NB4 (cell line): ENCODE results near the gene ZSCAN29.
"Not testable (repeated sequence)": the region's sequence is repeated elsewhere in the genome, so short reads cannot be mapped to it uniquely, and the experiment has no call there.

Experiments used
- DNase-seq: peaks from one replicate; pipeline ENCODE4 v3.0.0; 2010; ENCODE audit warnings: low read depth
- H3K4me3 ChIP-seq: one replicate; pipeline ENCODE4 v1.5.1; 2011; ENCODE audit warnings: mild to moderate bottlenecking, low read depth, low read length, moderate library complexity
- MYC ChIP-seq: IDR thresholded peaks from 2 replicates; pipeline ENCODE4 v1.6.1; 2011; ENCODE audit warnings: low read depth, low read length
- POLR2A ChIP-seq: IDR thresholded peaks from 2 replicates; pipeline ENCODE4 v1.6.1; 2011; ENCODE audit warnings: mild to moderate bottlenecking; ENCODE audit not compliant: insufficient read length; ENCODE audit errors: extremely low read depth
- TF ChIP-seq, protein P1 (sequence below): IDR thresholded peaks from one replicate; pipeline ENCODE4 v1.5.1; 2012; ENCODE audit warnings: low read depth, low read length
- TF ChIP-seq, protein P2 (sequence below): IDR thresholded peaks from 2 replicates; pipeline ENCODE4 v1.6.1; 2011; ENCODE audit warnings: low read depth, low read length

Gene ZSCAN29

GRCh38 chr15:43408789-43409188 lies 37.9 kb upstream of the ZSCAN29 start:
- TF ChIP-seq, protein P1, sequence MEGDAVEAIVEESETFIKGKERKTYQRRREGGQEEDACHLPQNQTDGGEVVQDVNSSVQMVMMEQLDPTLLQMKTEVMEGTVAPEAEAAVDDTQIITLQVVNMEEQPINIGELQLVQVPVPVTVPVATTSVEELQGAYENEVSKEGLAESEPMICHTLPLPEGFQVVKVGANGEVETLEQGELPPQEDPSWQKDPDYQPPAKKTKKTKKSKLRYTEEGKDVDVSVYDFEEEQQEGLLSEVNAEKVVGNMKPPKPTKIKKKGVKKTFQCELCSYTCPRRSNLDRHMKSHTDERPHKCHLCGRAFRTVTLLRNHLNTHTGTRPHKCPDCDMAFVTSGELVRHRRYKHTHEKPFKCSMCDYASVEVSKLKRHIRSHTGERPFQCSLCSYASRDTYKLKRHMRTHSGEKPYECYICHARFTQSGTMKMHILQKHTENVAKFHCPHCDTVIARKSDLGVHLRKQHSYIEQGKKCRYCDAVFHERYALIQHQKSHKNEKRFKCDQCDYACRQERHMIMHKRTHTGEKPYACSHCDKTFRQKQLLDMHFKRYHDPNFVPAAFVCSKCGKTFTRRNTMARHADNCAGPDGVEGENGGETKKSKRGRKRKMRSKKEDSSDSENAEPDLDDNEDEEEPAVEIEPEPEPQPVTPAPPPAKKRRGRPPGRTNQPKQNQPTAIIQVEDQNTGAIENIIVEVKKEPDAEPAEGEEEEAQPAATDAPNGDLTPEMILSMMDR: no peak
- TF ChIP-seq, protein P2, sequence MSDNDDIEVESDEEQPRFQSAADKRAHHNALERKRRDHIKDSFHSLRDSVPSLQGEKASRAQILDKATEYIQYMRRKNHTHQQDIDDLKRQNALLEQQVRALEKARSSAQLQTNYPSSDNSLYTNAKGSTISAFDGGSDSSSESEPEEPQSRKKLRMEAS: no peak
- TF ChIP-seq POLR2A: no peak
- no peak for TF ChIP-seq MYC
- no peak overlapping the region for H3K4me3 ChIP-seq
- no peak for DNase-seq

GRCh38 chr15:43406808-43407207 lies 36.0 kb upstream of the ZSCAN29 start:
- TF ChIP-seq POLR2A (no peak), MYC (no peak)
- TF ChIP-seq, protein P2: no peak
- TF ChIP-seq, protein P1: no peak
- H3K4me3 ChIP-seq: no peak overlapping the region
- no peak for DNase-seq

GRCh38 chr15:43406189-43406588 lies 35.3 kb upstream of the ZSCAN29 start:
- TF ChIP-seq, protein P2: no peak
- no peak for TF ChIP-seq MYC
- no peak for TF ChIP-seq POLR2A
- TF ChIP-seq, protein P1: no peak
- DNase-seq: no peak
- no peak overlapping the region for H3K4me3 ChIP-seq

DNA sequence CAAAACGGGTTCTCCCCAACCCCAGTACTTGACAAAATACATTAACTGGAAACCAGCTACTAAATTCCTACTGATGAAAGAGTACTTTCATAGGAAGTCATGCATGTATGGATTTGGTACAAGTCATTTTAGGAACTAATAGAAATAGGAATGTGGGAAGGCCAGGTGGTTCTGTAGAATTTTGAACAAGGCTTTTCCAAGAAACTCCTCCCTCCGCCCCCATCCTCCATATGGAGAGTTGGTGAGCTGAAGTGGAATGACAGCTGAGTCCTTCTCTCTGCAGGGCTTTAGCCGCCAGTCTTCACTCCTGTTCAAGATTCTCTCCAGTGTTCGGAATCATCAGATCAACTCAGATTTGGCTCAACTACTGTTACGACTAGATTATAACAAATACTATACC lies 33.3 kb upstream of the ZSCAN29 start:
- TF ChIP-seq POLR2A (no peak), MYC (no peak)
- TF ChIP-seq, protein P1: no peak
- TF ChIP-seq, protein P2: no peak
- DNase-seq: no peak
- no peak overlapping the region for H3K4me3 ChIP-seq

DNA sequence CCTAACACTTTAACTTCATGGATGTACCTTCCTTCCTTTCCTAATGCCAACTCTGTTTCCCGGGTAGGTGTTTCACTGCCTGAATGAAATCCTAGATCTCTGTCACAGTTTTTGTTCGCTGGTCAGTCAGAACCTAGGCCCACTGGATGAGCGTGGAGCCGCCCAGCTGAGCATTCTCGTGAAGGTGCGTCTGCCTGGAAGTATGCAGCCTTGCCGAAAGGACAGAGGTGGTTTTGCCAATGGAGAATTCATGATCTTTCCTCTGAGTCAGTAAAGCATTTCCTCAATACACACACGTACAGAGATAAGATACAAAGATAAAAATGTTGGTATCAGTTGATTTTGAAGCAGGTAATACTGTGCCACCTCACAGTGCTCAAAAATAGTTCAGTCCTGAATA lies 32.8 kb upstream of the ZSCAN29 start:
- no peak for DNase-seq
- no peak overlapping the region for H3K4me3 ChIP-seq
- TF ChIP-seq, protein P2: no peak
- no peak for TF ChIP-seq POLR2A
- TF ChIP-seq, protein P1: no peak
- TF ChIP-seq MYC: no peak

DNA sequence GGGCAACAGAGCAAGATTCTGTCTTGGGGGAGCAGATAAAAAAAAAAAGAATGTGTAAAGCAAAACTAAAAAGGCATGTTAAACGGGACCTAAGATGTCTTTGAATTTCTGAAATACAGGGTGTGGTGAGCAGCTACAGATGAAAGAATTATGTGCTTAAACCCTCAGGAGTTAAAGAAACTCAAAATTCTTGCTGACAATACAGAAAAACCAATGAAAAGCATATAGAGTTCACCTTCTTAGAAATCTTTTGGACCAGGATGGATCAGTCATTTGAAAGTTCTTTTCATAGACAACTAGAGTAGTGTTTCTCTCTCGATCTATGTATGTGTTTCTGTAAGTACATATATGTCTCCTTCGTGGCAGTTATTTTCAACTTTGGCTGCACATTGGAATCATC lies 31.4 kb upstream of the ZSCAN29 start:
- no peak for TF ChIP-seq MYC
- no peak for TF ChIP-seq POLR2A
- TF ChIP-seq, protein P1: no peak
- TF ChIP-seq, protein P2: no peak
- no peak for DNase-seq
- H3K4me3 ChIP-seq: no peak overlapping the region

DNA sequence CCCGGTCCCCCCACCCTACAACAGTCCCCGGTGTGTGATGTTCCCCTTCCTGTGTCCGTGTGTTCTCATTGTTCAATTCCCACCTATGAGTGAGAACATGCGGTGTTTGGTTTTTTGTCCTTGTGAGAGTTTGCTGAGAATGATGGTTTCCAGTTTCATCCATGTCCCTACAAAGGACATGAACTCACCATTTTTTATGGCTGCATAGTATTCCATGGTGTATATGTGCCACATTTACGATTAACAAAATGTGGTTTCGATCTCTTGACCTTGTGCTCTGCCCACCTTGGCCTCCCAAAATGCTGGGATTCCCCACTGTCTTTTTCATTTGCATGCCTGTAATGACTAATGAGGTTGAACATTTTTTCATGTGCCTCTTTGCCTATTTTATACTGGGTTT lies 22.7 kb upstream of the ZSCAN29 start:
- not testable (repeated sequence) for H3K4me3 ChIP-seq, DNase-seq
